Renal cortex interstitium (tissue), 11 donors: ENCODE measurements around the gene PET100. TPM values are rescaled to one million over a fixed set of nuclear protein-coding genes. Genes with fewer than 3 reads are reported as not detected.

Experiments used
- DNase-seq, 11 donors: peaks; one replicate each; pipeline ENCODE4 v3.0.0-alpha.2; 2013; ENCODE audit warnings: low read depth in 9 of 11, low spot score in 4 of 11; ENCODE audit errors: extremely low read depth in 1 of 11
- polyA plus RNA-seq, 3 donors: library from polyadenylated mRNA; unstranded; fragments of 120-200 nt; gene quantifications; one replicate each; pipeline ENCODE4 v1.2.1, GENCODE V29; 2013; ENCODE audit not compliant: insufficient read length in 3 of 3

The PET100 gene
- polyA plus RNA-seq, 3 donors = 94.6 to 126 (median 122) TPM

- no peak for DNase-seq
These were observed 22.2 kb upstream of the PET100 start for GRCh38 chr19:7607212-7607873.

DNA sequence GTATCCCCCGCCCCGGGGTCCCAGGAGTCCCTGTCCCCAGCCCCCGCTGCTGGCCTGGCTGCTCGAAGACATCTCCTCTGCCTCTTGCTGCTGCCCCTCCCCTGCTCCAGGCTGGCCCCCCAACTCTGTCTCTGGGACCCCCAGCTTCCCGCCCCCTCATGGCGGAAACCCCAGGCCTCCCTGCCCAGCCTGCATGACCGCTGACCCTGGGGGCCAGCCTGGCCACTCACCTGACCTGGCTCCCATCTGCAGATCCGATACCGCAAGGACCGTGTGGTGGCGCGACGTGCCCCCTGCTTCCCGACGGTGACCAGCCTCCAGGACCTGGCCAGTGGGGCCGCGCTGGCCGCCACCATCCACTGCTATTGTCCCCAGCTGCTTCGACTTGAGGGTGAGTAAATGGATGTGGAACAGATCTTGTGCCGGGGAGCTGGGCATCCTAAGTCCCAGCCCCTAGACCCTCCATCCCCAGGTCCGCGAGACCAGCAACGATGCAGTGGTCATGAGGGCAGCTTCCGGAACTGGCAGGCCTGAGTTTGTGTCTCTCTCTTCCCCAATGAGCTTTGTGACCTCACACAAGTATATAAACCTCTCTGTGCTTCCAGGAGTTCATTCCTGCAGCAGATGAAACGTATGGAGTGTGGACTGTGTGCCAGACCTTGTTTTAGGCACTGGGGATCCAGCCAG, 21.6 kb upstream of the PET100 start:
- no peak for DNase-seq

DNA sequence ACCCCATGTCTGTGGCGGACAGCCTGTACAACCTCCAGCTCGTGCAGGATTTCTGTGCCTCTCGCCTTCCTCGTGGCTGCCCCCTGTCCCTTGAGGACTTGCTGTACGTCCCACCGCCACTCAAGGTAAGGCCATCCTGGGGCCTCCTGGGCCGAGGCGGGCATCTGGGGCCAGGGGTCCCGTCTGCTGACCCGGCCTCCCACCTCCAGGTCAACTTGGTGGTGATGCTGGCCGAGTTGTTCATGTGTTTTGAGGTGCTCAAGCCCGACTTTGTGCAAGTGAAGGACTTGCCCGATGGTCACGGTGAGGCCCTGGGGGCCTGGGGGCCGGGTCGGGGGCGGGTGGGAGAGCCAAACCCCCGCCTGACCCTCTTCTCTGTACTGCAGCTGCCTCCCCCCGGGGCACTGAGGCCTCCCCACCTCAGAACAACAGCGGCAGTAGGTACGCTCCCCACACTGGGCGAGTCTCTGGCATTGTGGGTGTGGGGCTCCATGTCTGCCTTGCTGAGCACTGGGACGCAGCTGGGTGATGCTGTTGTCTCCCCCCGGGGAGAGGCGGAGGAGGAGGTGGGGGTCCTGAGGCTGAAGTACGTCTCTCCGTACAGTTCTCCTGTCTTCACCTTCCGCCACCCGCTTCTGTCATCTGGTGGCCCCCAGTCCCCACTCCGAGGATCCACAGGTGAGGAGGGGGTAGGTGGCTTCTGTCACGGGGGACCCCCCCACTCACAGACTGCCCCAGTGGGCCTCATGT, 18.9 kb upstream of the PET100 start:
- no peak for DNase-seq

- no peak for DNase-seq
These were observed 17.9 kb upstream of the PET100 start for GRCh38 chr19:7611541-7612279.

- DNase-seq = no peak
These were observed 17.0 kb upstream of the PET100 start for GRCh38 chr19:7612282-7613274.

DNA sequence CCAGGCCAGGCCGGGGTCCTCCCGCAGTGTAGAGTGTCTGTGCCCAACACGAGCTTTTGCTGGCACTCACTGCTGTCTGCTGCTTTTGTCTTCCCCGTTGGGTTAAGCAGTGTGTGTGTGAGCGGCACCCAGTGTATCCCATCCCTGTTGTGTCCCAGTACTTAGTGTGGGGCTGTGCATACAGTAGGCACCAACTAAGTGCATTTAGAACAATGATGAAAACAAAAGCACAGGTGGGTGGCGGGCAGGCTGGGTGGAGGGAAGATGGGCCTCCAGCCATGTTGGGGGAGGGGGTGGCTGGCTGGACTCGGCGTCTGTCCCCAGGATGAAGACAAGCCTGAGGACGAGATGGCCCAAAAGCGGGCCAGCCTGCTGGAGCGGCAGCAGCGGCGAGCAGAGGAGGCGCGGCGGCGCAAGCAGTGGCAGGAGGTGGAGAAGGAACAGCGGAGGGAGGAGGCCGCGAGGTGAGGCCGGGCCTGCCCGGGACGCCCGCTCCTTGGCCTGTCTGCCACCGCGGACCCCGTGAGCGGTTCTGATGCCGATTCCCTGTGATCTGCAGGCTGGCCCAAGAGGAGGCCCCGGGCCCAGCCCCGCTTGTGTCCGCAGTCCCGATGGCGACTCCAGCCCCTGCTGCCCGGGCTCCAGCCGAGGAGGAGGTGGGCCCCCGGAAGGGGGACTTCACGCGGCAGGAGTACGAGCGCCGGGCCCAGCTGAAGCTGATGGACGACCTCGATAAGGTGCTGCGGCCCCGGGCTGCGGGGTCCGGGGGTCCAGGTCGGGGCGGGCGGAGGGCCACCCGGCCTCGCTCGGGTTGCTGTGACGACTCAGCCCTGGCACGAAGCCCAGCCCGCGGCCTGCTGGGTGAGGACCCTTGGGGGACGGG, 14.5 kb upstream of the PET100 start:
- no peak for DNase-seq

DNA sequence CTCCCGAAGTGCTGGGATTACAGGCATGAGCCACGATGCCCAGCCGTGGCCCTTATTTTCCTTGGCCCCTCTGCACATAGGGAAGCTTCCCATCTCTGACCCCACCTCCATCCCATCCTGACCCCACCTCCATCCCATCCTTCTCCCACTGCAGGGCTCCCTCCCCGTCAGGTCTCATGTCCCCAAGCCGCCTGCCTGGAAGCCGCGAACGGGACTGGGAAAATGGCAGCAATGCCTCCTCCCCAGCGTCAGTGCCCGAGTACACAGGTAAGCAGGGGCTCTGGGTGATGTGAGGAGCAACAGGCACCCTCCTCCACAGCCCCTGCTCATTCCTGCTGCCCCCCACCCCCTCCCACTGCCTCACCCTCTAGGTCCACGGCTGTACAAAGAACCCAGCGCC, 12.4 kb upstream of the PET100 start:
- DNase-seq = no peak

GRCh38 chr19:7617735-7618134, 11.9 kb upstream of the PET100 start:
- DNase-seq = no peak

DNA sequence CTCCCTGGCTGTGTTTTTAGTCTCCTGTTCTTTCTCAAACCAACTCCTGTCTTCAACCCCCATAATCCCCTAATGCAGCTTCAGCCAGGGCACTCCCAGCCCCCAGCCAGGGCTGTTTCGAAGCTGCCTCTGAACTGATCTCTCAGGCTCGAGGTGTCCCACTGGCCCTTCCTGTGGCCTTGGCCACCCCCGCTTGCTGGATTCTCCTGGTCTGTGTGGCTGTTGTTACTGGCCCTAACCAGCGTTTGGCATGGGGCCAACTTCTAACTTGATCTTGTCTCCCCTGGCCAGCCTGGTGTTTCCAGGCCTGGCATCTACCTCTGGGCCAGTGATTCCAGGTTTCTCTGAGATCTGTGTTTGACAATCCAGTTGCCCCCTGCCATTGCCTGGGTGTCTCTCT, 11.2 kb upstream of the PET100 start:
- DNase-seq = no peak

DNA sequence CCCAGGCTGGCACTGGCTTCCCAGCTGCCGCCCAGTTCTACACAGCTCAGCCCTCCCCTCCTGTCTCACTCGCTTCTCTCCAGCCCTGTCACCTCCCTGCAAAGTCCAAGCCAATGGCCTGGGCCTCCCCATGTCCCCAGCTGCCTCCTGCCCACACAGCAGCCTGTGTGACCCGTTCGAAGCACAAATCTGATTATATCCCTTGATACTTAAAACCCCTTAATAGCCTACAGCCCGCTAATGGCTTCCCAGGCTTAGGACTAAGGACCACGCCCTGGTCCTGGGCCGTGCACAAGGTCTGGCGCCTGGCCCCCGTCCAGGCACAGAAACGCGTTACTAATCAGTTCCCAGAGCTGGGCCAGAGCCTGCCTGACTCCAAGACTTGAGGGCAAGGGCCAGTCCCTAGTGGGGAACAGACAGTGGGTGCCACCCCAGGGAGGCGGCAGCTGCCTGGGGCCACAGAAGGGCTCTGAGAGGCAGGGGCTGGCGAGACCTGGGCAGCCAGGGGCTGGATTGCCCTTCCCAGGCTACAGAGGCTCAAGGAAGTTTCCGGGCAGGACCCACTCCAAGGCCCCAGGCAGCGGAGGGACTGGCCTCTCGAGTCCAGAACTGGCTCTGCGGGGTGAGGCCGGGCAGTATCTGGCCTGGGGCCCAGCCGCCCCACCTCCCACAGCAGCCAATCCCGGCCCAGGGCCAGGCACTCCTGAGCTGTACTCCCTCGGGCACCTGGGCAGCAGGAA, 10.7 kb upstream of the PET100 start:
- peak in 1 of 11 donors; percentile 24 for DNase-seq

DNA sequence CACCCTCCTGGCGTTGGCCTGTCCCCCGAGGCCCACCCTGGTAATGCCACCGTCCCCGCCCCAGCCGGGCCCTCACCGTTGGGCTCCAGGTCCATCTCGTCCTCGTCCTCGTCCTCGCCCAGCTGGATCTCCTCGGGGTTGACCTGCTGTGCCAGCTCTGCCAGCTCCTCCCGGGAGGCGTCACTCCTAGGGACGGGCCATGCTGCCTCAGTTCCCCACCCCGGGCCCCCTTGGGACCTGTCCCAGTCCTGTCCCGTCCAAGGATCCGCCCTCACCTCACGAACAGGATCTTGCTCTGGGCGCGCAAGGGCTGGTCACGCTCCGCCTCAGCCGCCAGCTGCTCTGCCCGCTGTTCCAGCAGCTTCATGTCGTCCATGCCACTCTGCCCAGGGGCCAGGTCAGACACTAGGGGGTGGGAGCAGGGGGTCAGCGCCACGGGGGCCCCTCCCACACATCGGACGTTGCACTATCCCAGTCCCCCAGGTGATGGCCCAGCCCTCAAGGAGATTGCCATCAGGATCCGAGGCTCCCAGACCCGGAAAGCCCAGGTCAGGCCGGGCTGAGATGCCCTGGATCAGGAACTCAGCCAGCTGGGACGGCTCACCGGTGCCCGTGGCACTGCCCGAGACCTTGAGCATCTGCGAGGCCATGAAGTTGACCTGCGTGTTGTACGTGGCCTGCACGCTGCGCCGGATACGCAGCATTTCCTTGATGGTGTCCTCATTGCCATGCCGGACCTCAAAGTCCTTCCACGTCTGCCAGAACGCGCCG, 9.7 kb upstream of the PET100 start:
- DNase-seq = no peak

DNA sequence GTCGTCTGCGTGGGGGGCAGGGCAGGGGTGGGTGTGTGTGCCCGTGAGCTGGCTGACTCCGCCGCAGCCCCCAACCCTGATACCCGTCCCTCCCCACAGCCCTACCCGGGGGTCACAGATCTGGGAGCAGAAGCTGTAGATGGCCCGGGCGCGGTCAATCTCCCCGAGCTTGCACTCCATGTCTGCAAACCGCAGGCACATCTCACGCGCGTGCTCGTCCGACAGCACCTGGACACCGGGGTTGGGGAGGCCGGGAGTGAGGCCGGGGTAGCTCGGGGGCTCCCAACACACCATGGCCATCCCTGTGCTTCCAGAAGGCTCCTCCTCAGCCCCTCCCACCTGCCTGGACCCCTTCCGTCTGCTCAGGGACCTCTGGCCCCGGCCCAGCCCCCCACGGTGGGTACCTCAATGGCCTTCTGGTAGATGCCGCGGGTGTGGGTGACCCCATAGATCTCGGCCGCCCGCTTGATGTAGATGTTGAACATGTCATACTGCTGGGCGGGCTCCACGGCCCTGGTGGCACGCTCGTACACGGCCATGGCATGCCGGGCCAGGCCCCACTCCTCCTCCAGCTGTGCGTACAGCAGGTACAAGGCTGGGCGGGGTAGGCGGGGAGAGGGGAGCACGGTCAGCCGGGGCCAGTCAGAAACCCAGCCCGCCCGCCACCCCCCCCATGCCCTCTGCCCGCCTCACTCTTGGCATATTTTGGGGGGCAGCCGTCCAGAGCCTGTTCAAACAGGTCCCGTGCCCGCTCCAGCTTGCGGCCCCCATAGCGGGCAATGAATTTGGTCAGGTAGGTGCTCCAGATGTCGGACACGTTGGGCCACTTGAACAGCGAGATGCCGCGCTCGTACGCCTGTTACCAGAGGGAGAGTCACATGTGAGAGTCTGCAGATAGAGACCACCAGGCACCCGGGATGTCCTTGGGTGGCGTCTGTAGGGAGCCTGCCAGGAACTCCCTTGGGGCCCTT, 8.9 kb upstream of the PET100 start:
- DNase-seq = no peak

- no peak for DNase-seq
These were observed 6.5 kb upstream of the PET100 start for GRCh38 chr19:7622933-7623685.
